Mucosa of stomach (tissue), 1 donor: ENCODE results near the gene ZNF444.

ENCODE experiments used
- H3K27me3 ChIP-seq: one replicate; pipeline ENCODE4 v1.7.0; 2013; ENCODE audit warnings: mild to moderate bottlenecking, low read length; ENCODE audit not compliant: control insufficient read depth, insufficient read depth
- H3K36me3 ChIP-seq: one replicate; pipeline ENCODE4 v1.7.0; 2013; ENCODE audit warnings: low read length; ENCODE audit not compliant: control insufficient read depth, insufficient read depth
- H3K4me1 ChIP-seq: one replicate; pipeline ENCODE4 v1.7.0; 2013; ENCODE audit warnings: mild to moderate bottlenecking, low read length; ENCODE audit not compliant: control insufficient read depth, insufficient read depth
- H3K4me3 ChIP-seq: one replicate; pipeline ENCODE4 v1.7.0; 2013; ENCODE audit warnings: low read length
- H3K9ac ChIP-seq: one replicate; pipeline ENCODE4 v1.7.0; 2013; ENCODE audit warnings: mild to moderate bottlenecking, low read length, moderate library complexity
- H3K9me3 ChIP-seq: one replicate; pipeline ENCODE4 v1.7.0; 2013; ENCODE audit warnings: mild to moderate bottlenecking, low read length, moderate library complexity; ENCODE audit not compliant: control insufficient read depth
- donor health status: Pancreatic carcinoma.

The ZNF444 gene

GRCh38 chr19:56119582-56119978, 21.5 kb upstream of the ZNF444 start:
- Histone ChIP-seq H3K9me3 (no peaks in the 10 kb centered on the region), H3K27me3 (no peaks in the 10 kb centered on the region), H3K4me1 (peaks cover 40% of the 10 kb centered on the region), H3K36me3 (no peaks in the 10 kb centered on the region), H3K4me3 (peak overlapping the region; percentile 33), H3K9ac (peak overlapping the region; percentile 80)

- Histone ChIP-seq H3K4me3 (peak overlapping the region; percentile 33), H3K4me1 (peaks cover 37% of the 10 kb centered on the region), H3K9ac (peak overlapping the region; percentile 80), H3K36me3 (no peaks in the 10 kb centered on the region), H3K9me3 (no peaks in the 10 kb centered on the region), H3K27me3 (no peaks in the 10 kb centered on the region)
Observed at GRCh38 chr19:56120002-56120370, 21.1 kb upstream of the ZNF444 start.

- H3K9ac ChIP-seq, result peak overlapping the region; percentile 80
- H3K27me3 ChIP-seq, result no peaks in the 10 kb centered on the region
- no peaks in the 10 kb centered on the region for H3K9me3 ChIP-seq
- no peaks in the 10 kb centered on the region for H3K36me3 ChIP-seq
- H3K4me1 ChIP-seq, result peaks cover 36% of the 10 kb centered on the region
- peak overlapping the region; percentile 33 for H3K4me3 ChIP-seq
Observed at GRCh38 chr19:56120371-56121179, 20.5 kb upstream of the ZNF444 start.

- H3K36me3 ChIP-seq, result no peaks in the 10 kb centered on the region
- H3K9ac ChIP-seq, result peak within 1 kb of the TSS; percentile 80
- peak within 1 kb of the TSS; percentile 33 for H3K4me3 ChIP-seq
- H3K4me1 ChIP-seq, result peaks cover 36% of the 10 kb centered on the region
- H3K9me3 ChIP-seq, result no peaks in the 10 kb centered on the region
- no peaks in the 10 kb centered on the region for H3K27me3 ChIP-seq
Observed at GRCh38 chr19:56121180-56122167, 19.6 kb upstream of the ZNF444 start, which contains the start of gene ZNF787. Gene ZNF787 (minus strand): TSS chr19:56121295. CDS start chr19:56103217, 18,078 bp downstream.

DNA sequence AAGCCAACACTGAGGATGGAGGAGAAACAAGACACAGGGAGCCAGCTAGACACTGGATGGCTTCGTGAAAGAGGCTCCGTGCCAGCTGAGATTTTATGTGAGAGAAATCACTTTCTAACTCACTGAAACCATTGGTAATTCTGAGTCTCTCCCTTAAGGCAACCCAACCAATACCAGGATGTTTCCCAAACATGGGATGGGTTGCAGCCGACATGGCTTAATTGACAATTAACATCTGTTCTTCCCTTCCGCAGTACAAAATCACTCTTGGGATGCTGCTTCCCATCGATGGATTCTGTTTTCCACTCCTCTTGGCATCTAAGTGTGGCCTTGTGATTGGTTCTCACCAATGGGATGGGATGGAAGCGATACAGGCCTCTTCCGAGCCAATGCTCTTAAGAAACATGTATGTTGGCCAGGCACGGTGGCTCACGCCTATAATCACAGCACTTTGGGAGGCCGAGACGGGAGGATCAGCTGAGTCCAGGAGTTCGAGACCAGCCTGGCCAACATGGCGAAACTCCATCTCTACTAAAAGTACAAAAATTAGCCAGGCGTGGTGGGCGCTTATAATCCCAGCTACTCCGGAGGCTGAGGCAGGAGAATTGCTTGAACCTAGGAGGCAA, 17.7 kb upstream of the ZNF444 start:
- Histone ChIP-seq H3K27me3 (no peaks in the 10 kb centered on the region), H3K9ac (no peak overlapping the region), H3K36me3 (no peaks in the 10 kb centered on the region), H3K4me1 (peaks cover 25% of the 10 kb centered on the region), H3K4me3 (no peak overlapping the region), H3K9me3 (no peaks in the 10 kb centered on the region)

- Histone ChIP-seq H3K4me3 (no peak overlapping the region), H3K27me3 (no peaks in the 10 kb centered on the region), H3K4me1 (peaks cover 13% of the 10 kb centered on the region), H3K36me3 (no peaks in the 10 kb centered on the region), H3K9me3 (no peaks in the 10 kb centered on the region), H3K9ac (no peak overlapping the region)
Observed at GRCh38 chr19:56124578-56124977, 16.5 kb upstream of the ZNF444 start.

- Histone ChIP-seq H3K4me3 (no peak overlapping the region), H3K27me3 (no peaks in the 10 kb centered on the region), H3K9ac (no peak overlapping the region), H3K36me3 (no peaks in the 10 kb centered on the region), H3K9me3 (no peaks in the 10 kb centered on the region), H3K4me1 (peaks cover 7% of the 10 kb centered on the region)
Observed at GRCh38 chr19:56125806-56126590, 15.1 kb upstream of the ZNF444 start.

DNA sequence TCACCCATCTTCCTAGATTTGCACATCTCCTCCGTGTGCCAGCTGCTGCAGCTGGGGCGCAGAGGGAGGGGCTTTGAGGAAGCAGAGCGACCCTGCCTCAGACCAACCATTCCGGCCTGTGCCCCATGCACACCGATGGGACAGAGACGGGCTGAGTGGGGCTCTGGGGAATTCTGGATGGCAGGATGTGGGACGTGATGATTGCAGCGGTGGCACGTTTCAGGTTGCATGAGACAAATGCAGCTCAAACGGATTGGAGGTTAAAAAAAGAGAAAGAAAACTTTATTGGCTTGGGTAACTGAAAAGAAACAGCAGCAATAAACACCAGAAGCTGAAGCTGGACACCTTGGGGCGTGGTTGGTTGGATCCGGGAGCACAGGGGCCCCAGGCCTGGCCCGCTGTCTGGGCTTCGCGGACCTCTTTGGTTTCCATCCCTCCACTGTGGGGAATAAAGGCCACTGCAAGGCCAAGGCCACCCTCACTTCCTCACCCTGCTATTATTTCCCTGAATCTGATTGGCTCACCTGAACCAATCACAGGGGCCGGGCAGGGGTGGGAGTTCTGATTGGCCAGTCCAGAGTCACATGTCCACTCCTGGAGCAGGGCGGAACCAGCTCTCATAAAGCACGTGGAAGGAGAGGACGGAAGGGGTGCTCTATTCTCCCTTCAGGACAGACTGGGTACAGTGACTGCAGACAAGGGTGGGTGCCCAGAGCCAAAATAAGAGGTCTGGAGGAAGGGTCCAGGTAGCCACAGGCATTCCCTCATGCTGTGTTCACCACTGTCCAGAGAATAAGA, 13.9 kb upstream of the ZNF444 start:
- Histone ChIP-seq H3K4me1 (no peaks in the 10 kb centered on the region), H3K9me3 (no peaks in the 10 kb centered on the region), H3K4me3 (no peak overlapping the region), H3K36me3 (no peaks in the 10 kb centered on the region), H3K9ac (no peak overlapping the region), H3K27me3 (no peaks in the 10 kb centered on the region)

- Histone ChIP-seq H3K9me3 (no peaks in the 10 kb centered on the region), H3K27me3 (no peaks in the 10 kb centered on the region), H3K36me3 (no peaks in the 10 kb centered on the region), H3K4me3 (no peak overlapping the region), H3K9ac (no peak overlapping the region), H3K4me1 (peaks cover 1% of the 10 kb centered on the region)
Observed at GRCh38 chr19:56130006-56130405, 11.1 kb upstream of the ZNF444 start.

DNA sequence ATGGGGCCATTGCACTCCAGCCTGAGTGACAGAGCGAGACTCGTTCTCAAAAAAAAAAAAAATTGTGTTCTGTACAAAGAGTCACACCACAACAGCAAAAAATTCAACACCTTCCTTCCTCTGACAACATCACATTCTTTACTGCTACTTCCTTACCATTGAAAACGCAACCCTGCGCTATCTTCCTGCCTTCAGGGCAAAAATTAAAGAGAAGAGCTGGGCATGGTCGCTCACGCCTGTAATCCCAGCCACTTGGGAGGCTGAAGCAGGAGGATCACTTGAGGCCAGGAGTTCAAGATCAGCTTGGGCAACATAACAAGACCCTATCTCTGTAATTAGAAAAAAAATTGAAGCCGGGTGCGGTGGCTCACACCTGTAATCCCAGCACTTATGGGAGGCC, 9.4 kb upstream of the ZNF444 start:
- Histone ChIP-seq H3K36me3 (no peaks in the 10 kb centered on the region), H3K9ac (no peak overlapping the region), H3K4me1 (peaks cover 9% of the 10 kb centered on the region), H3K27me3 (no peaks in the 10 kb centered on the region), H3K4me3 (no peak overlapping the region), H3K9me3 (no peaks in the 10 kb centered on the region)
